Thyroid gland (tissue), 4 donors: ENCODE measurements around the gene PHACTR3.

Source experiments
- CTCF ChIP-seq, 6 experiments: fragments of 200-600 bp in 3 of 6; fragments of 450-650 bp in 3 of 6; sonication (generic) in 3 of 6; IDR thresholded peaks; one replicate each; pipeline ENCODE4 v1.5.1; 2016 to 2019; ENCODE audit warnings: antibody characterized with exemption in 6 of 6, mild to moderate bottlenecking in 2 of 6, inconsistent platforms in 1 of 6, moderate library complexity in 1 of 6
- POLR2A ChIP-seq, 2 donors: fragments of 450-650 bp; IDR thresholded peaks; one replicate each; pipeline ENCODE4 v1.6.1; 2017; ENCODE audit warnings: antibody characterized with exemption in 2 of 2, mild to moderate bottlenecking in 2 of 2, moderate library complexity in 1 of 2

DNA sequence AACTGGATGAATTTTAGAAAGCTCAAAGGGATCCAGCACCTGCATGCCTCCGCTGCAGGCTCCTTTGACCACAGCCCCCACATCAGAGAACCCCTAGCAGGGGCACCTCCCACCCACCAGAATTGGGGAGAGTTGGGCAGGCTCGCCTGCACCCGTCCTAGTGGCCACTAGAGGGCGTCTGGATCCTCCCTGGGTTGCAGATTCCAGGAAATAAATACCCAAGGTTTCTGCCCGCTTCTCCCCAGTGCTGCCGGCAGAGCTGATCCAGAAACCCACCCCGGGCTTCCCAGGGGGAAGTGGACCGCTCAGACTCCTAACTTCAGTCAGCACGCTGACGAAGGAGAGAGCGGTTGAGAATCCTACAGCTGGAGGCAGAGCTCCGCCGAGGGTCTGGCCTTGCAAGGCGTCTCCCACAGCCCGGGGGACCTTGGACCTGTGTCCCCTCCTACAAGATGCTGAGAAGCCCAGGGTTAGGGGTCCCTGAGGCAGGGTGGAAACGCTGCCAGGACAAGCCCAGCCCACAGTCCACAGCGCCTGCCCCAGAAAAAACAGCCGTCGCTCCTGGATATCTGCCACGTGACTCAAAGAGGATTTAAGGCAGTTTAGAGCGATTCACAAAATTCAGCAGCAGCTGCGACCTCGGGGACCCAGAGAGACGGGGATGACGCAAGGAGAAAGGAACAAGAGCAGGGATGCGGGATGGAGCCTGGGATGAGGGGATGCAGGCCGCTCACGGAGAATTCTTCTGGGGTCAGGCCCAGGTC, 32.6 kb upstream of the PHACTR3 start:
- peak; percentile 54 to 96 (median 80) for TF ChIP-seq CTCF (IDR thresholded peaks at IDR 0.05)
- no peak for TF ChIP-seq POLR2A (IDR thresholded peaks at IDR 0.05)
